ENCODE measurements around the gene HPCA.

The HPCA gene

GRCh38 chr1:32886004-32886827, at the start of gene HPCA:
HPCA (plus strand) TSS chr1:32886491; CDS start chr1:32888899, 2,408 bp downstream.
- DNase-seq (ENCODE audit: low read depth) = no peak

- DNase-seq (ENCODE audit: low read depth) = no peak
These were observed 37.8 kb upstream of the HPCA start for GRCh38 chr1:32848354-32849063.

- no peak for DNase-seq (ENCODE audit: low read depth)
These were observed 30.3 kb upstream of the HPCA start for GRCh38 chr1:32855861-32856617.

- no peak for DNase-seq (ENCODE audit: low read depth)
These were observed 28.2 kb upstream of the HPCA start for GRCh38 chr1:32858136-32858535.

- no peak for DNase-seq (ENCODE audit: low read depth)
These were observed 27.5 kb upstream of the HPCA start for GRCh38 chr1:32858791-32859190.

- DNase-seq (ENCODE audit: low read depth) = no peak
These were observed 26.4 kb upstream of the HPCA start for GRCh38 chr1:32859915-32860314.

- no peak for DNase-seq (ENCODE audit: low read depth)
These were observed 25.7 kb upstream of the HPCA start for GRCh38 chr1:32860566-32860965.

GRCh38 chr1:32861904-32862695, 24.2 kb upstream of the HPCA start:
- no peak for DNase-seq (ENCODE audit: low read depth)

GRCh38 chr1:32863218-32863880, 22.9 kb upstream of the HPCA start:
- no peak for DNase-seq (ENCODE audit: low read depth)

GRCh38 chr1:32863881-32864245, 22.4 kb upstream of the HPCA start:
- no peak for DNase-seq (ENCODE audit: low read depth)

- DNase-seq (ENCODE audit: low read depth) = no peak
These were observed 21.8 kb upstream of the HPCA start for GRCh38 chr1:32864375-32865019.

GRCh38 chr1:32865639-32866405, 20.5 kb upstream of the HPCA start:
- no peak for DNase-seq (ENCODE audit: low read depth)

GRCh38 chr1:32867151-32867550, 19.1 kb upstream of the HPCA start:
- no peak for DNase-seq (ENCODE audit: low read depth)

- no peak for DNase-seq (ENCODE audit: low read depth)
These were observed 18.6 kb upstream of the HPCA start for GRCh38 chr1:32867671-32868070.

- DNase-seq (ENCODE audit: low read depth) = no peak
These were observed 18.2 kb upstream of the HPCA start for GRCh38 chr1:32868085-32868484.

- no peak for DNase-seq (ENCODE audit: low read depth)
These were observed 17.4 kb upstream of the HPCA start for GRCh38 chr1:32868806-32869455.

- DNase-seq (ENCODE audit: low read depth) = no peak
These were observed 16.2 kb upstream of the HPCA start for GRCh38 chr1:32869923-32870614.

GRCh38 chr1:32870615-32871363, 15.5 kb upstream of the HPCA start, which contains the start of gene FNDC5:
FNDC5 (minus strand) TSS chr1:32870912.
- DNase-seq (ENCODE audit: low read depth) = no peak
